ENCODE data around the gene TFEB.

DNA sequence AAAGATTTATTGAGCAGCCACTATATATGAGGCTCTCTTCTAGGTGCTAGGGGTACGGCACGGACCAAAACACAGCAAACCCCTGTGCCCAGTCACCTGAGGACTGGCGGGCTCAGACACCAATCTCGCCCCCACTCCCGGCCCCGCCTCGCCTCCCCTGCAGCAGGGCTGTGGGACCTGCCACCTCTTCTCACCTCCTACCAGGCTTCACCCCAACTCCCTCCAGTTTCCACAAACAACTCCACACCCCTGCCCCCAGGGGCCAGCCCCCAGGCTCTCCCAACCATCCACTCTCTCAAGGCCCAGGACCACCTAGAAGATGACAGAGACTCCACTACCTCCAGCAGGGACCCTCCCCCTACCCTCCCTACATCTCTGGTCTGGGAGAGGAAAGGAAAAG is 6.5 kb downstream of the TFEB start:
- TF ChIP-seq, protein P1, sequence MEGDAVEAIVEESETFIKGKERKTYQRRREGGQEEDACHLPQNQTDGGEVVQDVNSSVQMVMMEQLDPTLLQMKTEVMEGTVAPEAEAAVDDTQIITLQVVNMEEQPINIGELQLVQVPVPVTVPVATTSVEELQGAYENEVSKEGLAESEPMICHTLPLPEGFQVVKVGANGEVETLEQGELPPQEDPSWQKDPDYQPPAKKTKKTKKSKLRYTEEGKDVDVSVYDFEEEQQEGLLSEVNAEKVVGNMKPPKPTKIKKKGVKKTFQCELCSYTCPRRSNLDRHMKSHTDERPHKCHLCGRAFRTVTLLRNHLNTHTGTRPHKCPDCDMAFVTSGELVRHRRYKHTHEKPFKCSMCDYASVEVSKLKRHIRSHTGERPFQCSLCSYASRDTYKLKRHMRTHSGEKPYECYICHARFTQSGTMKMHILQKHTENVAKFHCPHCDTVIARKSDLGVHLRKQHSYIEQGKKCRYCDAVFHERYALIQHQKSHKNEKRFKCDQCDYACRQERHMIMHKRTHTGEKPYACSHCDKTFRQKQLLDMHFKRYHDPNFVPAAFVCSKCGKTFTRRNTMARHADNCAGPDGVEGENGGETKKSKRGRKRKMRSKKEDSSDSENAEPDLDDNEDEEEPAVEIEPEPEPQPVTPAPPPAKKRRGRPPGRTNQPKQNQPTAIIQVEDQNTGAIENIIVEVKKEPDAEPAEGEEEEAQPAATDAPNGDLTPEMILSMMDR (conservative IDR thresholded peaks at IDR 0.05 in 1 of 2, IDR thresholded peaks at IDR 0.05 in 1 of 2; ENCODE audit: low read depth in 1 of 2, low read length in 2 of 2) = no peak
- TF ChIP-seq EZH2 (IDR thresholded peaks at IDR 0.05; ENCODE audit: low read length, missing control alignments) = no peak
